ENCODE measurements around the gene INTU. TPM values are rescaled to one million over a fixed set of nuclear protein-coding genes. Genes with fewer than 3 reads are reported as not detected.

Gene INTU
- total and polyA plus RNA-seq, 3 experiments from 2014 or later, result 0.13 to 0.38 TPM; not detected in 1

DNA sequence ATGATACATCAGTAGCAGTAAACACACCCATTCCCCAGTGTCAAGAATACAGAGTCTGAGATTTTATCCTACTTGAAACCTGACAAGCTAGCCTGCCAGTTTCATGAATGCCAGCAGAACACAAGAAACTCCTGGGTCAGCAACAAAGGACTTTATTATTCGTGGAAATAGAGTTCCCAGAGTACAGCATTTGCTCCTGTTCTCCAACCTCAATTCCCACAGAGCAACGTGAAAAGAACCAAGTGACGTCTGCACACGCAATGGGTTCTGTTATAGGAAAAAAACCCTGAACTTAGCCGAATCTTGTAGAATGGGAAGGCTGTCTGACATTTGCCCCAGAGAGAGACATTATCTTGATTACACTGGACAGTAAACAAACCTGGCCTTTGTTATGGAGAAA, 23.3 kb upstream of the INTU start:
- Histone ChIP-seq H3K4me3 (ENCODE audit: low read length) (no peak overlapping the region), H3K4me1 (ENCODE audit: insufficient read depth, low read length) (no peaks in the 10 kb centered on the region), H3K27me3 (ENCODE audit: insufficient read depth, low read length, poor library complexity, severe bottlenecking) (no peaks in the 10 kb centered on the region), H3K9me3 (ENCODE audit: low read length) (no peaks in the 10 kb centered on the region), H3K27ac (ENCODE audit: low read depth, low read length) (no peak overlapping the region), H3K36me3 (ENCODE audit: insufficient read depth, low read length) (no peaks in the 10 kb centered on the region)
- Mint-ChIP-seq H3K4me1 (no peaks in the 10 kb centered on the region), H3K4me3 (no peak overlapping the region), H3K27ac (no peak overlapping the region), H3K9me3 (no peaks in the 10 kb centered on the region), H3K27me3 (peaks cover 0 to 6% of the 10 kb centered on the region in 2 donors), H3K36me3 (no peaks in the 10 kb centered on the region)
- no peak for DNase-seq
- POLR2A ChIA-PET, result no interaction called here
- CTCF ChIA-PET, result no interaction called here

DNA sequence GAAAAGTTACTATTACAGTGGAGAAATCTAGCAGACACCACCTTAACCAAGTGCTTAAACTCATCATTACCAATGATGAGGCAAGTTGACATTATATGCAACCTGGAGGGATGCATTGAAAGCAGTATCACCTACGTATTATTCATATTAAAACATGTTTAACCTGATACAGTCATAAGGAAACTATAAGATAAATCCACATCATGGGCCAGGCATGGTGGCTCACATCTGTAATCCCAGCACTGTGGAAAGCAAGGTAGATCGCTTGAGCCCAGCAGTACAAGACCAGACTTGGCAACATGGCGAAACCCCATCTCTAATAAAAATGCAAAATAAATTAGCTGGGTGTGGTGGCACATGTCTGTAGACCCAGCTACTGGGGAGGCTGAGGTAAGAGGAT, 22.3 kb upstream of the INTU start:
- ChIA-PET POLR2A (no interaction called here), CTCF (no interaction called here)
- Mint-ChIP-seq H3K27me3 (peaks cover 0 to 3% of the 10 kb centered on the region in 2 donors), H3K4me3 (no peak overlapping the region), H3K4me1 (no peaks in the 10 kb centered on the region), H3K36me3 (no peaks in the 10 kb centered on the region), H3K9me3 (no peaks in the 10 kb centered on the region), H3K27ac (no peak overlapping the region)
- Histone ChIP-seq H3K27ac (ENCODE audit: low read depth, low read length) (no peak overlapping the region), H3K4me1 (ENCODE audit: insufficient read depth, low read length) (no peaks in the 10 kb centered on the region), H3K9me3 (ENCODE audit: low read length) (no peaks in the 10 kb centered on the region), H3K27me3 (ENCODE audit: insufficient read depth, low read length, poor library complexity, severe bottlenecking) (no peaks in the 10 kb centered on the region), H3K36me3 (ENCODE audit: insufficient read depth, low read length) (no peaks in the 10 kb centered on the region), H3K4me3 (ENCODE audit: low read length) (no peak overlapping the region)
- DNase-seq, result no peak

DNA sequence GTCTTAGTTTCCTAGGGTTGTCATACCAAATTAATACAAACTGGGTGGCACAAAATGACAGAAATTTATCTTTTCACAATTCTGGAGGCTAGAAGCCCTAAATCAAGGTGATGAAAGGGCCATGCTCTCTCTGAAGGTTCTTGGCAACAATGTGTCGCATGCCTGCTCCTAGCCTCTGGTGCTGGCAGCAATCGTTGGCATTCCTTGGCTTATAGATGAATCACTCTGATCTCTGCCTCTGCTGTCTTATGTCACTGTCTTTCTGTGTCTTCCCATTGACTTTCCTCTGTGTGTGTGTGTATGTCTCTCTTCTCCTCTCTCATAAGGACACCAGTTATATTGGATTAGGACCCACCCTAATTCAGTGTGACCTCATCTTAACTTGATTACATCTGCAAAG, 15.9 kb upstream of the INTU start:
- Histone ChIP-seq H3K27ac (ENCODE audit: low read depth, low read length) (no peak overlapping the region), H3K27me3 (ENCODE audit: insufficient read depth, low read length, poor library complexity, severe bottlenecking) (no peaks in the 10 kb centered on the region), H3K4me3 (ENCODE audit: low read length) (no peak overlapping the region), H3K9me3 (ENCODE audit: low read length) (no peaks in the 10 kb centered on the region), H3K36me3 (ENCODE audit: insufficient read depth, low read length) (no peaks in the 10 kb centered on the region), H3K4me1 (ENCODE audit: insufficient read depth, low read length) (no peaks in the 10 kb centered on the region)
- Mint-ChIP-seq H3K4me1 (no peaks in the 10 kb centered on the region), H3K27ac (no peak overlapping the region), H3K9me3 (peaks cover 0 to 2% (median 0%) of the 10 kb centered on the region in 5 donors), H3K27me3 (peaks cover 10 to 11% of the 10 kb centered on the region in 2 donors), H3K4me3 (no peak overlapping the region), H3K36me3 (no peaks in the 10 kb centered on the region)
- DNase-seq, result no peak
- POLR2A ChIA-PET, result no interaction called here
- CTCF ChIA-PET, result no interaction called here

DNA sequence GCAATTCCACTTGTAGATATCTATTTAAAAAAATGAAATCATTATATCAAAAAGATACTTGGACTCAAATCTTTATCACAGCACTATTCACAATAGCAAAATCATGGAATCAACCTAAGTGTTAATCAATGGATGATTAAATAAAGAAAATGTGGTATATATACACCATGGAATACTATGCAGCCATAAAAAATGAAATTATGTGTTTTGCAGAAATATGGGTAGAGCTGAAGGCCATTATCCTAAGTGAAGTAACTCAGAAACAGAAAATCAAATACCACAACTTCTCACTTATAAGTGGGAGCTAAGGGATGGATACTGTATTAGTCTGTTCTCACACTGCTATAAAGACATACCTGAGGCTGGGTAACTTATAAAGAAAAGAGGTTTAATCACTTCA, 14.3 kb upstream of the INTU start:
- Mint-ChIP-seq H3K27ac (no peak overlapping the region), H3K4me3 (no peak overlapping the region), H3K4me1 (peaks cover 0 to 5% (median 4%) of the 10 kb centered on the region in 3 donors), H3K9me3 (peaks cover 0 to 4% (median 0%) of the 10 kb centered on the region in 5 donors), H3K36me3 (no peaks in the 10 kb centered on the region), H3K27me3 (peaks cover 18 to 19% of the 10 kb centered on the region in 2 donors)
- DNase-seq, result no peak
- H3K27ac ChIP-seq (ENCODE audit: low read depth, low read length), result no peak overlapping the region
- H3K36me3 ChIP-seq (ENCODE audit: insufficient read depth, low read length), result no peaks in the 10 kb centered on the region
- H3K9me3 ChIP-seq (ENCODE audit: low read length), result no peaks in the 10 kb centered on the region
- CTCF ChIA-PET, result no interaction called here
- POLR2A ChIA-PET, result no interaction called here
- no peaks in the 10 kb centered on the region for H3K4me1 ChIP-seq (ENCODE audit: insufficient read depth, low read length)
- H3K27me3 ChIP-seq (ENCODE audit: insufficient read depth, low read length, poor library complexity, severe bottlenecking), result no peaks in the 10 kb centered on the region
- no peak overlapping the region for H3K4me3 ChIP-seq (ENCODE audit: low read length)

DNA sequence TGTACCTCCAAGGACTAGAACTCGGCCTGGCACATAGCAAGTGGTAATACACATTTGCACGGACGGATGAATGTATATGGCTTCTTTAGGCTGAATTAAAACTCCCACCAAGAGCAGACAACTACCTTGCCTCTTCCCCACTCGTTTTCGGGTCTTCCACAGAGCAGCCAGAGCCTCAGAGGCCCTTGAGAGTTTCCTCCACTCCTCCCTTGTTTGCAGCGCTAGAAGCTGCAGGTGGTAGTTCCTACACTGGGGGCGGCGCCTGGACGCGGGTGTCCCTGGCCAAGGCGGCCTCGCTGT, 10.2 kb upstream of the INTU start:
- peak overlapping the region in 1 of 7 donors; percentile 18 for H3K4me3 Mint-ChIP-seq
- no peaks in the 10 kb centered on the region for H3K9me3 ChIP-seq (ENCODE audit: low read length)
- H3K27ac Mint-ChIP-seq, result no peak overlapping the region
- H3K4me3 ChIP-seq (ENCODE audit: low read length), result no peak overlapping the region
- H3K9me3 Mint-ChIP-seq, result peaks cover 0 to 5% (median 2%) of the 10 kb centered on the region in 5 donors
- no peak overlapping the region for H3K27ac ChIP-seq (ENCODE audit: low read depth, low read length)
- H3K27me3 ChIP-seq (ENCODE audit: insufficient read depth, low read length, poor library complexity, severe bottlenecking), result no peaks in the 10 kb centered on the region
- POLR2A ChIA-PET, result no interaction called here
- no peak for DNase-seq
- no peaks in the 10 kb centered on the region for H3K36me3 ChIP-seq (ENCODE audit: insufficient read depth, low read length)
- CTCF ChIA-PET, result no interaction called here
- H3K4me1 Mint-ChIP-seq, result peaks cover 0 to 11% (median 8%) of the 10 kb centered on the region in 3 donors
- H3K4me1 ChIP-seq (ENCODE audit: insufficient read depth, low read length), result no peaks in the 10 kb centered on the region
- peaks cover 24 to 38% of the 10 kb centered on the region in 2 donors for H3K27me3 Mint-ChIP-seq
- H3K36me3 Mint-ChIP-seq, result no peaks in the 10 kb centered on the region

DNA sequence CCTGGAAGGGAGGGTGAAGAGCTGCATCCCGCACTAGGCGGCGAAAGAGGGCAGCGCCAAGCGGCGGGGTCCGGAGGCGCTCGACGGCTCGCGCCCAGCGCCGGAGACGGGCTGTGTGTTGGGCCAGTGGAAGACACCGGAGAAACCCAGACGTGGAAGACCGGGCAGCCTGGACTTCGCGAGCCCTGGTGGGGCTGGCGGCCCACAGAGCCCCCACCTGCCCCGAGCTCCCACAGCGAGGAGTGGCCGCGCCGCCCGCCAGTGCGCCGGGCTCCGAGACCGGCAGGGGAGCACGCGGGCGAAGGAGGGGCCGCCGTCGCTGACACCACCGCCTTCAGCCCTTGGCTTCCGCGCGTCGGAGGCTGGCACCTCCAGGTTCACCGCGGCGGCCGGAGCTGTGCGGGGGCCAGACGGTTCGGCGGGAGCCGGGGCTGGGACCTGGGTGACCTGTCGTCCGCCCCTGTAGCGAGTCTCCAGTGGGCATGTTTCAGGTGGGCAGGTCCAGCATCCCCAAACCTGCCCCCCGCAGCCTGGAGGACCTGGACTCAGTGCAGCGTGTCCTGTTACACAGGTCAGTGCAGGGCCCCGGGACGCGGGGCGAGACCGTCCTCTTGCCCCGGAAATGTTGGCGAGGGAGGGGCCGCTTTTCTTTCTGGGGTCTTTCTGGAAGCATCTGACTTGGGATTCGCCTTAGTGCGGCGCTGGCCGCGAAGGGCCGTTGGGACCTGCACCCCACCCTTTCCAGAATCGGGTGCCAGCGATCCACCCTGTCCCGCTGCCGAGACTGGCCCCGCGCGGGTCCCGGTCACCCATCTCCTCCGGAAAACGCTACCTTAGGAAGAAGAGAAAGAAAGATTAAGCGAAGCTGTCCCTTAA, 9.6 kb upstream of the INTU start:
- ChIA-PET CTCF (no interaction called here), POLR2A (no interaction called here)
- H3K9me3 Mint-ChIP-seq, result peaks cover 0 to 5% (median 2%) of the 10 kb centered on the region in 5 donors
- Histone ChIP-seq H3K27me3 (ENCODE audit: insufficient read depth, low read length, poor library complexity, severe bottlenecking) (peaks cover 3% of the 10 kb centered on the region), H3K36me3 (ENCODE audit: insufficient read depth, low read length) (no peaks in the 10 kb centered on the region), H3K4me1 (ENCODE audit: insufficient read depth, low read length) (no peaks in the 10 kb centered on the region), H3K4me3 (ENCODE audit: low read length) (no peak overlapping the region), H3K9me3 (ENCODE audit: low read length) (no peaks in the 10 kb centered on the region), H3K27ac (ENCODE audit: low read depth, low read length) (no peak overlapping the region)
- H3K36me3 Mint-ChIP-seq, result no peaks in the 10 kb centered on the region
- H3K27ac Mint-ChIP-seq, result no peak overlapping the region
- peaks cover 27 to 41% of the 10 kb centered on the region in 2 donors for H3K27me3 Mint-ChIP-seq
- peak overlapping the region in 3 of 7 donors; percentile 5 to 18 (median 8) for H3K4me3 Mint-ChIP-seq
- no peak for DNase-seq
- peaks cover 0 to 11% (median 8%) of the 10 kb centered on the region in 3 donors for H3K4me1 Mint-ChIP-seq

DNA sequence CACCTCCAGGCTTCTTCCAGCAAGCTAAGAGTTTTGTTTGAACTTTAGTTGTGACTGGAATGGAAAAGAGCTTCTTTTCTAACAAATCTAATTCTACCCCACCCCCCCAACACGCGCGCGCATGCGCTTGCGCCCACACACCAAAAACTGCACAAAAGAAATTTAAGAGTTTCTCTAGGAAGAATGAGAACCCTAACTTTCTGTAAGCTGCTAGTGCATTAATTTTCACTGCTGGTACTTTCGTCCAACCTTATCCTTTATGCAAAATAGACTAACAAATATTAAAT, 9.0 kb upstream of the INTU start:
- Histone ChIP-seq H3K27me3 (ENCODE audit: insufficient read depth, low read length, poor library complexity, severe bottlenecking) (peaks cover 3% of the 10 kb centered on the region), H3K27ac (ENCODE audit: low read depth, low read length) (no peak overlapping the region), H3K4me3 (ENCODE audit: low read length) (no peak overlapping the region), H3K36me3 (ENCODE audit: insufficient read depth, low read length) (no peaks in the 10 kb centered on the region), H3K9me3 (ENCODE audit: low read length) (no peaks in the 10 kb centered on the region), H3K4me1 (ENCODE audit: insufficient read depth, low read length) (no peaks in the 10 kb centered on the region)
- Mint-ChIP-seq H3K4me1 (peaks cover 0 to 11% (median 8%) of the 10 kb centered on the region in 3 donors), H3K27ac (no peak overlapping the region), H3K36me3 (no peaks in the 10 kb centered on the region), H3K4me3 (peak overlapping the region in 3 of 7 donors; percentile 1 to 8 (median 5)), H3K9me3 (peaks cover 0 to 6% (median 3%) of the 10 kb centered on the region in 5 donors), H3K27me3 (peaks cover 24 to 46% of the 10 kb centered on the region in 2 donors)
- POLR2A ChIA-PET, result no interaction called here
- no peak for DNase-seq
- CTCF ChIA-PET, result no interaction called here

DNA sequence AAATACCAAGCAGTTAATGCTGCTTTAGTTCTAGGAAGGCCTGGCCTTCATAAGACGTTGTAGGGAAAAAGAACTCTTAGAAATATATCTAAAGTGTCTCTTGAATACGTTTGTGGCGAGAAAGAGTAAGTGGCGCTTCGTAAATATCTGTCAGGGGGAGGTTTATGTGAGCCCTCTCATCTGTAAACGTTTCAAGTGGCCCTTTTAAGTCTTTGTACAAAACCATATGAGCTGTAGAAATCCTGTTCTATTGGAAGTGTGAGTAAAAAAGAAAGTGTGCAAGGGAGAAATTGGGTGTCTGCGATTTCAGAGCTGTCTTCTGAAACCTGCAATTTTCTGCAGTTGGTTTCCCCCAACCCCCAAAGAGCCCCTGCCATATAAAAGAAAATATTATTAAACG, 8.6 kb upstream of the INTU start:
- ChIA-PET CTCF (no interaction called here), POLR2A (no interaction called here)
- Histone ChIP-seq H3K4me1 (ENCODE audit: insufficient read depth, low read length) (no peaks in the 10 kb centered on the region), H3K36me3 (ENCODE audit: insufficient read depth, low read length) (no peaks in the 10 kb centered on the region), H3K27me3 (ENCODE audit: insufficient read depth, low read length, poor library complexity, severe bottlenecking) (peaks cover 3% of the 10 kb centered on the region), H3K9me3 (ENCODE audit: low read length) (no peaks in the 10 kb centered on the region), H3K27ac (ENCODE audit: low read depth, low read length) (no peak overlapping the region), H3K4me3 (ENCODE audit: low read length) (no peak overlapping the region)
- Mint-ChIP-seq H3K4me1 (peaks cover 0 to 11% (median 8%) of the 10 kb centered on the region in 3 donors), H3K4me3 (no peak overlapping the region), H3K27me3 (peaks cover 22 to 46% of the 10 kb centered on the region in 2 donors), H3K27ac (no peak overlapping the region), H3K9me3 (peaks cover 0 to 6% (median 3%) of the 10 kb centered on the region in 5 donors), H3K36me3 (no peaks in the 10 kb centered on the region)
- DNase-seq, result no peak
